ENCODE results near the gene ITM2B. TPM values are rescaled to one million over a fixed set of nuclear protein-coding genes. Genes with fewer than 3 reads are reported as not detected.
"Not testable (repeated sequence)": the region's sequence is repeated elsewhere in the genome, so short reads cannot be mapped to it uniquely, and the experiment has no call there.

ITM2B gene
- total and polyA plus RNA-seq, 2 donors from 2014 or later = 1,431 to 2,443 TPM

DNA sequence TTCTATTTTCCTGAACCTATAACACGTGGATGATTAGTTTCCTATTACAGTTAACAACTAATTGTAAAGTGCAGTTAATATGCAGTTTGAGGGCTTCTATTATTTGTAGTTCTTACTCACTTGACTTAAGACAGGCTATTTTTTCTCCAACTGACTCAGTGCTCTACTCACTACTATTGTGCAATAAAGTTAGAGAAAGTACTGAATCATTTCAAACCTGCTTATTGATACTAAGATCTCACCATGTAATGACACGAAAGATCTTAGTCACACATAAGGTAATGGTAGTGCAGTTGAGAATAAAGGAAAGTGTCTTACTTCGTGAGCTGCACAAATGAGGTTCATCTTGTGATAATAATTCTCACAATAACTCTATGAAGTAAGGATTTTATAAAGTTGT is 22.8 kb upstream of the ITM2B start:
- TF ChIP-seq, protein P1, sequence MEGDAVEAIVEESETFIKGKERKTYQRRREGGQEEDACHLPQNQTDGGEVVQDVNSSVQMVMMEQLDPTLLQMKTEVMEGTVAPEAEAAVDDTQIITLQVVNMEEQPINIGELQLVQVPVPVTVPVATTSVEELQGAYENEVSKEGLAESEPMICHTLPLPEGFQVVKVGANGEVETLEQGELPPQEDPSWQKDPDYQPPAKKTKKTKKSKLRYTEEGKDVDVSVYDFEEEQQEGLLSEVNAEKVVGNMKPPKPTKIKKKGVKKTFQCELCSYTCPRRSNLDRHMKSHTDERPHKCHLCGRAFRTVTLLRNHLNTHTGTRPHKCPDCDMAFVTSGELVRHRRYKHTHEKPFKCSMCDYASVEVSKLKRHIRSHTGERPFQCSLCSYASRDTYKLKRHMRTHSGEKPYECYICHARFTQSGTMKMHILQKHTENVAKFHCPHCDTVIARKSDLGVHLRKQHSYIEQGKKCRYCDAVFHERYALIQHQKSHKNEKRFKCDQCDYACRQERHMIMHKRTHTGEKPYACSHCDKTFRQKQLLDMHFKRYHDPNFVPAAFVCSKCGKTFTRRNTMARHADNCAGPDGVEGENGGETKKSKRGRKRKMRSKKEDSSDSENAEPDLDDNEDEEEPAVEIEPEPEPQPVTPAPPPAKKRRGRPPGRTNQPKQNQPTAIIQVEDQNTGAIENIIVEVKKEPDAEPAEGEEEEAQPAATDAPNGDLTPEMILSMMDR (IDR thresholded peaks at IDR 0.05; ENCODE audit: borderline replicate concordance, extremely low read depth, insufficient read depth) = no peak
- Histone ChIP-seq H3K27ac (ENCODE audit: low read depth in 2 of 2, low read length in 2 of 2) (no peak overlapping the region), H3K4me3 (ENCODE audit: low read length in 3 of 3) (no peak overlapping the region), H3K27me3 (ENCODE audit: control insufficient read depth, insufficient read depth, low read length) (no peaks in the 10 kb centered on the region), H3K4me1 (ENCODE audit: control insufficient read depth in 2 of 3, insufficient read depth in 2 of 3, low read depth in 1 of 3, low read length in 3 of 3) (no peaks in the 10 kb centered on the region), H3K9me3 (ENCODE audit: control insufficient read depth in 2 of 3, insufficient read depth in 1 of 3, low read length in 3 of 3) (no peaks in the 10 kb centered on the region), H3K9ac (ENCODE audit: low read length in 3 of 3) (no peak overlapping the region), H3K36me3 (ENCODE audit: control insufficient read depth in 2 of 3, insufficient read depth in 3 of 3, low read length in 3 of 3) (no peaks in the 10 kb centered on the region)
- FAIRE-seq (no peak), DNase-seq (no peak)
- intact Hi-C loops (cut with DNase I) = no loop called here

DNA sequence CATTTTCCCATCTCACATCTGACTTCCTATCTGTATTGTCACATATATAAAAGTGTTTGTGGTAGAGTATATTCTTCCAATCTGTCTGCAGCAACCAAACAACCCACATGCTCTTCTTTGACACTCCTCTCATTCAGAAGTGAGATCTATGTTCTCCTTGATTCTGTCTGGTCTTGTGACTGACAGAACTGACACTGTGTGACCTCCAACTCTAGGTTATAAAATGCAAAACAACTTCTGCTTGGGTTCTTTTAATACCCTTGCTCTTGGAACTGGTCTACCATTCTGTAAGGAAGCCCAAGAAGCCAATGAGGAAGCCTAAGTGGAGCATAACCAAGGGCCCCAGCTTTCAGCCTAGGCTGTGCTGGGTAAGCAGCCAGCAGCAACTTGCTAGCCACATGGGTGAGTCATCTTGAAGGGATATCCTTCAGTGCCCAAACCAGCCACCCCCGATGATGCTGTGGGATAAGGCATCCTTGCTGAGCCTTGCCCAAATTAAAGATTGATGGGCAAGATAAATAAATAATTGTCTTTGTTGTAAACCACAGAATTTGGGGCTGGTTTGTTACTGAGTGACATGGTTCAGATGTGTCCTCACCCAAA is 18.4 kb upstream of the ITM2B start:
- DNase-seq (no peak), FAIRE-seq (no peak)
- H3K4me3 ChIP-seq (ENCODE audit: low read length in 3 of 3) = no peak overlapping the region
- H3K9me3 ChIP-seq (ENCODE audit: control insufficient read depth in 2 of 3, insufficient read depth in 1 of 3, low read length in 3 of 3) = no peaks in the 10 kb centered on the region
- no peak overlapping the region for H3K9ac ChIP-seq (ENCODE audit: low read length in 3 of 3)
- H3K4me1 ChIP-seq (ENCODE audit: control insufficient read depth in 2 of 3, insufficient read depth in 2 of 3, low read depth in 1 of 3, low read length in 3 of 3) = no peaks in the 10 kb centered on the region
- H3K27me3 ChIP-seq (ENCODE audit: control insufficient read depth, insufficient read depth, low read length) = no peaks in the 10 kb centered on the region
- H3K36me3 ChIP-seq (ENCODE audit: control insufficient read depth in 2 of 3, insufficient read depth in 3 of 3, low read length in 3 of 3) = no peaks in the 10 kb centered on the region
- no peak overlapping the region for H3K27ac ChIP-seq (ENCODE audit: low read depth in 2 of 2, low read length in 2 of 2)
- intact Hi-C loops (cut with DNase I) = no loop called here
- TF ChIP-seq, protein P1 (IDR thresholded peaks at IDR 0.05; ENCODE audit: borderline replicate concordance, extremely low read depth, insufficient read depth) = no peak

- H3K4me3 ChIP-seq (ENCODE audit: low read length in 3 of 3); H3K4me1 ChIP-seq (ENCODE audit: control insufficient read depth in 2 of 3, insufficient read depth in 2 of 3, low read depth in 1 of 3, low read length in 3 of 3); H3K27me3 ChIP-seq (ENCODE audit: control insufficient read depth, insufficient read depth, low read length); H3K9ac ChIP-seq (ENCODE audit: low read length in 3 of 3); H3K9me3 ChIP-seq (ENCODE audit: control insufficient read depth in 2 of 3, insufficient read depth in 1 of 3, low read length in 3 of 3); H3K27ac ChIP-seq (ENCODE audit: low read depth in 2 of 2, low read length in 2 of 2); H3K36me3 ChIP-seq (ENCODE audit: control insufficient read depth in 2 of 3, insufficient read depth in 3 of 3, low read length in 3 of 3); intact Hi-C loops (cut with DNase I); DNase-seq; FAIRE-seq: not testable (repeated sequence)
These were observed 17.3 kb upstream of the ITM2B start for GRCh38 chr13:48215511-48216203.

DNA sequence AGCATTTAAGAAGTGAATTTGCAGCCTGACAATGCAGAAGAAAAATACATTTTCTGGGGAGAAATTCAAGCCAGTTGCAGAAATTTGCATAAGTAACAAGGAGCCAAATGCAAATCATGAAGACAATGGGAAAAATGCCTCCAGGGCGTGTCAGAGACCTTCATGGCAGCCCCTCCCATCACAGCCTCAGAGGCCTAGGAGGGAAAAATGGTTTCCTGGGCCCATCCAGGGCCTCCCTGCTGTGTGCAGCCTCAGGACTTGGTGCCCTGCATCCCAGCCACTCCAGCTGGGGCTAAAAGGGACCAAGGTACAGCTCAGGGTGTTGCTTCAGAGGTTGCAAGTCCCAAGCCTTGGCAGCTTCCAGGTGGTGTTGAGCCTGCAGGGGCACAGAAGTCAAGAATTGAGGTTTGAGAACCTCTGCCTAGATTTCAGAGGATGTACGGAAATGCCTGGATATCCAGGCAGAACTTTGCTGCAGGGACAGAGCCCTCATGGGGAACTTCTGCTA is 16.7 kb upstream of the ITM2B start:
- TF ChIP-seq, protein P1 (IDR thresholded peaks at IDR 0.05; ENCODE audit: borderline replicate concordance, extremely low read depth, insufficient read depth) = no peak
- DNase-seq = peak in 1 of 5 donors; percentile 61
- FAIRE-seq = no peak
- Histone ChIP-seq H3K9me3 (ENCODE audit: control insufficient read depth in 2 of 3, insufficient read depth in 1 of 3, low read length in 3 of 3) (no peaks in the 10 kb centered on the region), H3K4me1 (ENCODE audit: control insufficient read depth in 2 of 3, insufficient read depth in 2 of 3, low read depth in 1 of 3, low read length in 3 of 3) (no peaks in the 10 kb centered on the region), H3K27ac (ENCODE audit: low read depth in 2 of 2, low read length in 2 of 2) (no peak overlapping the region), H3K9ac (ENCODE audit: low read length in 3 of 3) (no peak overlapping the region), H3K4me3 (ENCODE audit: low read length in 3 of 3) (no peak overlapping the region), H3K27me3 (ENCODE audit: control insufficient read depth, insufficient read depth, low read length) (no peaks in the 10 kb centered on the region), H3K36me3 (ENCODE audit: control insufficient read depth in 2 of 3, insufficient read depth in 3 of 3, low read length in 3 of 3) (no peaks in the 10 kb centered on the region)
- intact Hi-C loops (cut with DNase I) = no loop called here
